HepG2 (cell line): Measurements from ENCODE around the gene SLC35E4. TPM values are rescaled to one million over a fixed set of nuclear protein-coding genes. Genes with fewer than 3 reads are reported as not detected.
A peak's percentile ranks its signal among the peaks of the same experiment; 100 is the strongest.

ENCODE experiments used
- ATAC-seq: fragments of 200-7000 bp; cut with Tn5 transposase; 3 replicates; pipeline ENCODE4 v1.9.1; 2020; ENCODE audit warnings: mild to moderate bottlenecking, moderate library complexity
- BruUV-seq: library from RNA; stranded (reverse); fragments of 400-500 nt; replicated peaks from 2 replicates; lab custom pipeline; 2021; lab: Mats Ljungman, UMichigan
- CTCF ChIA-PET: fragments of 300-600 bp; formaldehyde crosslinking; extraction: SDS; loops from one replicate; lab custom pipeline; 2021; ENCODE audit warnings: low total read pairs, inconsistent platforms, low intra/inter-chr PET ratio; lab: Yijun Ruan, JAX
- POLR2A ChIA-PET: fragments of 350-600 bp; sonication (Branson Sonifier 250); formaldehyde crosslinking; loops from one replicate; lab custom pipeline; 2020; ENCODE audit warnings: antibody characterized with exemption, inconsistent platforms; lab: Yijun Ruan, JAX
- DNase-seq: peaks from one replicate; pipeline ENCODE4 v3.0.0-alpha.2; 2015; ENCODE audit warnings: low spot score
- FAIRE-seq: peaks from 3 replicates; lab custom pipeline; 2011; peaks lifted over from hg19 to GRCh38; lab: Jason Lieb, UNC
- H2AFZ ChIP-seq: one replicate; pipeline ENCODE4 v1.6.1; 2011; ENCODE audit warnings: low read length, inconsistent platforms
- H3K27ac ChIP-seq: fragments of 300-600 bp; 3 replicates; pipeline ENCODE4 v1.8.0; 2011; ENCODE audit warnings: mixed run types, mild to moderate bottlenecking, mixed read lengths, low read length, inconsistent platforms; ENCODE audit not compliant: insufficient read depth; ENCODE audit errors: extremely low read length
- H3K27me3 ChIP-seq, 2 experiments: fragments of 200-600 bp in 1 of 2; 2 replicates in 1 of 2; 3 replicates in 1 of 2; pipeline versions ENCODE4 v1.6.0 to v1.8.0; 2011; ENCODE audit warnings: low read length in 2 of 2, mild to moderate bottlenecking in 2 of 2, moderate library complexity in 2 of 2, inconsistent platforms in 1 of 2; ENCODE audit not compliant: insufficient read depth in 2 of 2, control insufficient read depth in 1 of 2
- H3K36me3 ChIP-seq, 2 experiments: fragments of 200-600 bp in 1 of 2; replicated peaks in 1 of 2; 2 replicates in 1 of 2; 3 replicates in 1 of 2; pipeline versions ENCODE4 v1.5.1 to v1.8.0; 2011; ENCODE audit warnings: low read length in 2 of 2, inconsistent platforms in 1 of 2; ENCODE audit not compliant: insufficient read depth in 2 of 2, control insufficient read depth in 1 of 2
- H3K4me1 ChIP-seq: 2 replicates; pipeline ENCODE4 v1.5.1; 2012; ENCODE audit warnings: low read length, inconsistent platforms; ENCODE audit not compliant: insufficient read depth
- H3K4me2 ChIP-seq: 2 replicates; pipeline ENCODE4 v1.6.0; 2011; ENCODE audit warnings: low read depth, low read length, inconsistent platforms
- H3K4me3 ChIP-seq, 3 experiments: fragments of 200-600 bp in 1 of 3; sonication (generic), shearing (Covaris generic) in 1 of 3; replicated peaks in 1 of 3; 2 replicates each; pipeline ENCODE4 v1.5.1; 2011 to 2016; ENCODE audit warnings: low read length in 3 of 3, inconsistent platforms in 2 of 3, low read depth in 2 of 3, mild to moderate bottlenecking in 2 of 3, control low read depth in 1 of 3, mixed read lengths in 1 of 3; ENCODE audit not compliant: insufficient read depth in 1 of 3
- H3K79me2 ChIP-seq: one replicate; pipeline ENCODE4 v1.6.1; 2011; ENCODE audit warnings: low read length, inconsistent platforms; ENCODE audit not compliant: insufficient read depth
- H3K9ac ChIP-seq: 2 replicates; pipeline ENCODE4 v1.6.0; 2011; ENCODE audit warnings: mild to moderate bottlenecking, low read depth, low read length, inconsistent platforms; ENCODE audit not compliant: insufficient read depth
- H3K9me3 ChIP-seq: 2 replicates; pipeline ENCODE4 v1.5.1; 2012; ENCODE audit warnings: mild to moderate bottlenecking, low read length
- H4K20me1 ChIP-seq: 2 replicates; pipeline ENCODE4 v1.6.0; 2011; ENCODE audit warnings: inconsistent platforms, mild to moderate bottlenecking, low read length, moderate library complexity; ENCODE audit not compliant: insufficient read depth
- CBX2 ChIP-seq, 2 experiments: fragments of 200-600 bp in 1 of 2; sonication (generic); formaldehyde crosslinking in 1 of 2; IDR thresholded peaks; 2 replicates each; pipeline versions ENCODE4 v1.7.0 to v1.8.1; 2018 to 2022; ENCODE audit warnings: low read depth in 2 of 2, low read length in 1 of 2, mild to moderate bottlenecking in 1 of 2, missing genetic modification reagents in 1 of 2
- DDIT3 ChIP-seq: sonication (generic); formaldehyde crosslinking; IDR thresholded peaks from 2 replicates; pipeline ENCODE4 v1.4.0; 2020; ENCODE audit warnings: mild to moderate bottlenecking, missing genetic modification reagents
- HES4 ChIP-seq: sonication (generic); formaldehyde crosslinking; IDR thresholded peaks from 2 replicates; pipeline ENCODE4 v1.9.0; 2021; ENCODE audit warnings: mild to moderate bottlenecking, missing genetic modification reagents, borderline replicate concordance
- HMG20B ChIP-seq: conservative IDR thresholded peaks from 2 replicates; pipeline ENCODE4 v1.6.1; 2016; ENCODE audit warnings: missing genetic modification reagents, missing compliant biosample characterization
- MTF2 ChIP-seq: sonication (generic); formaldehyde crosslinking; IDR thresholded peaks from 2 replicates; pipeline ENCODE4 v1.5.0; 2020; ENCODE audit warnings: missing genetic modification reagents, borderline replicate concordance
- NFE2 ChIP-seq: sonication (generic); formaldehyde crosslinking; IDR thresholded peaks from 2 replicates; pipeline ENCODE4 v1.4.0; 2020; ENCODE audit warnings: missing genetic modification reagents
- RNF2 ChIP-seq: fragments of 450-650 bp; conservative IDR thresholded peaks from 2 replicates; pipeline ENCODE4 v1.6.1; 2016; ENCODE audit warnings: low read depth
- SMARCC2 ChIP-seq: fragments of 450-650 bp; IDR thresholded peaks from 2 replicates; pipeline ENCODE4 v1.6.1; 2017; ENCODE audit warnings: antibody characterized with exemption, mild to moderate bottlenecking
- SYNCRIP ChIP-seq: fragments of 200-400 bp; formaldehyde crosslinking; IDR thresholded peaks from 2 replicates; pipeline ENCODE4 v1.6.1; 2018; ENCODE audit warnings: mild to moderate bottlenecking, low read depth, low read length; ENCODE audit not compliant: insufficient read depth
- TBL1XR1 ChIP-seq: fragments of 150-350 bp; IDR thresholded peaks from 2 replicates; pipeline ENCODE4 v1.6.1; 2014; ENCODE audit warnings: borderline replicate concordance, low read length; ENCODE audit not compliant: partially characterized antibody
- ZNF232 ChIP-seq: sonication (generic); formaldehyde crosslinking; IDR thresholded peaks from 2 replicates; pipeline ENCODE4 v1.4.0; 2020; ENCODE audit warnings: missing genetic modification reagents, borderline replicate concordance
- ZNF24 ChIP-seq: fragments of 450-650 bp; IDR thresholded peaks from 2 replicates; pipeline ENCODE4 v1.6.1; 2017; ENCODE audit warnings: antibody characterized with exemption, mild to moderate bottlenecking
- ZNF317 ChIP-seq: sonication (generic); formaldehyde crosslinking; IDR thresholded peaks from 2 replicates; pipeline ENCODE4 v1.5.0; 2020; ENCODE audit warnings: mild to moderate bottlenecking, missing genetic modification reagents
- ZNF580 ChIP-seq: IDR thresholded peaks from 2 replicates; pipeline ENCODE4 v1.6.1; 2016; ENCODE audit warnings: low read depth, borderline replicate concordance
- ZNF792 ChIP-seq: IDR thresholded peaks from 2 replicates; pipeline ENCODE4 v1.6.1; 2016
- WGBS: methylation state at CpG from one replicate; pipeline ENCODE4 v1.1.6; 2017; ENCODE audit warnings: low lambda C conversion rate; 5-methylcytosine and 5-hydroxymethylcytosine counted together
- in situ Hi-C: cut with HindIII; loops from 2 replicates; pipeline ENCODE4 v1.10.0; 2017; ENCODE audit warnings: low pct_unique_long_range_greater_than_20kb; ENCODE audit not compliant: extremely low pct_ligation_motif_present
- intact Hi-C: fragments of 100-400 bp; cut with micrococcal nuclease; formaldehyde crosslinking; loops from one replicate; pipeline ENCODE4 v1.10.0; 2022; ENCODE audit not compliant: unreplicated experiment
- polyA plus RNA-seq, 8 experiments: library from polyadenylated mRNA; depleted of rRNA in 3 of 8; stranded (reverse) in 7 of 8; unstranded in 1 of 8; fragments of >200 nt; fragmentation: Illumina TruSeq in 4 of 8; extraction: Trizol in 4 of 8; gene quantifications; 2 replicates each; pipeline versions ENCODE4 v1.2.1 to v1.2.3, GENCODE V29; 2011 to 2016; ENCODE audit warnings: low read depth in 4 of 8, missing spikeins in 1 of 8, mixed read lengths in 1 of 8; ENCODE audit not compliant: insufficient read depth in 1 of 8
- total RNA-seq, 5 experiments: library from RNA; depleted of rRNA; stranded (reverse); fragments of >200 nt; fragmentation: Illumina TruSeq; extraction: Trizol; gene quantifications; 2 replicates each; pipeline ENCODE4 v1.2.3, GENCODE V29; 2016; ENCODE audit warnings: low read depth in 1 of 5

Gene SLC35E4
- total and polyA plus RNA-seq, 2 of the 13 experiments (the other 11 are each of a cell fraction or from before 2014, with no cell fraction given): 0.07 to 0.15 TPM

GRCh38 chr22:30665786-30666185, 30.2 kb downstream of the SLC35E4 start (continued):
- TF ChIP-seq TBL1XR1 (no peak), NFE2 (CRISPR knock-in tag) (no peak), ZNF317 (CRISPR knock-in tag) (no peak), SMARCC2 (no peak), CBX2 (IDR thresholded peaks at IDR 0.05; ENCODE audit: low read depth, low read length) (no peak), CBX2 (CRISPR knock-in tag; IDR thresholded peaks at IDR 0.05; ENCODE audit: low read depth) (no peak), ZNF232 (no peak)

GRCh38 chr22:30667107-30667493, 31.5 kb downstream of the SLC35E4 start:
- intact Hi-C loops: no loop called here
- DNase-seq (peak; percentile 13), ATAC-seq (no peak)

More at GRCh38 chr22:30667107-30667493, 31.5 kb downstream of the SLC35E4 start:
- ChIA-PET POLR2A (interaction anchor here (1.6 kb wide), 1 partner anchor 302 kb away, joined by 4 read pairs; the partner anchor contains the start of genes MORC2 and TUG1), CTCF (interaction anchor here (1.2 kb wide), 1 partner anchor 33 kb away, joined by 3 read pairs; no protein-coding TSS in a partner anchor)
- no TSS peak for BruUV-seq
- in situ Hi-C loops: no loop called here
- no peaks in the 10 kb centered on the region for H3K9me3 ChIP-seq
- H3K27ac ChIP-seq: no peak overlapping the region
- peak overlapping the region; percentile 55 to 79 (median 58); a peak in 5 of 6 replicates for H3K4me3 ChIP-seq
- H2AFZ ChIP-seq: peak overlapping the region; percentile 31
- FAIRE-seq: no peak
- peak overlapping the region; percentile 99 for H3K4me2 ChIP-seq
- H3K36me3 ChIP-seq: no peaks in the 10 kb centered on the region
- H3K79me2 ChIP-seq: no peaks in the 10 kb centered on the region
- 2% methylated on average over 14 of the region's 18 CpGs for WGBS
- peaks cover 3 to 14% of the 10 kb centered on the region in 2 experiments; a peak in 3 of 5 replicates for H3K27me3 ChIP-seq
- peaks cover 18% of the 10 kb centered on the region for H3K4me1 ChIP-seq
- H3K9ac ChIP-seq: peak overlapping the region; percentile 12
- H4K20me1 ChIP-seq: no peaks in the 10 kb centered on the region
- TF ChIP-seq SYNCRIP: no peak
- TF ChIP-seq HES4 (CRISPR knock-in tag): no peak
- TF ChIP-seq ZNF792 (CRISPR knock-in tag): no peak
- no peak for TF ChIP-seq HMG20B
- no peak for TF ChIP-seq MTF2 (CRISPR knock-in tag)
- no peak for TF ChIP-seq ZNF24
- TF ChIP-seq RNF2: no peak
- TF ChIP-seq DDIT3: no peak
- TF ChIP-seq ZNF580 (CRISPR knock-in tag): no peak
